GM12864 (cell line): ENCODE measurements around the gene HOXB4.
A peak's percentile ranks its signal among the peaks of the same experiment; 100 is the strongest.

Experiments used
- DNase-seq: peaks from one replicate; pipeline ENCODE4 v3.0.0-alpha.2; 2011; ENCODE audit warnings: low read depth
- H3K4me3 ChIP-seq: 2 replicates; pipeline ENCODE4 v1.5.1; 2011; ENCODE audit warnings: mild to moderate bottlenecking, low read depth, low read length, control low read depth
- TF ChIP-seq, protein P1 (sequence below): IDR thresholded peaks from 2 replicates; pipeline ENCODE4 v1.5.1; 2011; ENCODE audit warnings: low read depth, mild to moderate bottlenecking, moderate library complexity, low read length, control low read depth, inconsistent platforms; ENCODE audit errors: missing control alignments

The HOXB4 gene

DNA sequence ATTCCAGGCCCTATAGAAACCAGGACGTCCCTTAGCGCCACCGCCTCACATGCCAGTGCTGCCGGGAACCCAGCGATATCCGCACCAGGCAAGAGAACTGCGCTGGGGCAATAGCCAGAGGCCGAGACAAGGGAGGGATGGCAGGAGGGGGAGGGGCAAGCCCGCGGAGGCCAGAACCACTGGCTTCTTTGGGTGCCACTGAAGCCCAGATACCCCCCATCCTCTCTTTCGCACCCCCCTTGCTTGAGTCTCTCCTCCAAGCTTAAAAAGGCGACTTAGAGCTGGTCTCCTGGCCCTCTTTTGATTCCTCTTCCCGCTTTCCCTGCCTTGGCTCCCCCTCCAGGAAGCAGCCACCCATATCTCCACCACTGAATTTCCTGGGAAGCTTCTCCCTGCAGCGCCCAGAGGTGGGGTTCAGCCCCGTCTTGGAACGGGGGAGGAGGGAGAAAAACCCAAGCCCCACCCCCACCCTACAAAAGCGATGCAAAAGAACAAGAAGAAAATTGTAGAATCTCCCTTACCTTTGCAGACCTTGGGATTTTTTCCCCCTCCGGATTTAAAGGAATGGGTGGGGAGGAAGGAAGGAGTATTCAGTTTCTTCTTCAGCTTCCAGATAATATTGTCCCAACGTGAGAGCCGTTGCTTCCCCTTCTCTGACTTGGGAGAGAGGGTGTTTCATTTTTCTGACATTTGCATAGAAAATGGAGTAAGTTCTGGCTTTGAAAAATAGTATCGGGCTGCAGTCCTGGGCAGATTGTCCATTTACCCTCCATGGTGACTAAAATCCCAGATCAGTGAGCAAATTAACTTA is 26.0 kb upstream of the HOXB4 start:
- DNase-seq: no peak
- TF ChIP-seq, protein P1, sequence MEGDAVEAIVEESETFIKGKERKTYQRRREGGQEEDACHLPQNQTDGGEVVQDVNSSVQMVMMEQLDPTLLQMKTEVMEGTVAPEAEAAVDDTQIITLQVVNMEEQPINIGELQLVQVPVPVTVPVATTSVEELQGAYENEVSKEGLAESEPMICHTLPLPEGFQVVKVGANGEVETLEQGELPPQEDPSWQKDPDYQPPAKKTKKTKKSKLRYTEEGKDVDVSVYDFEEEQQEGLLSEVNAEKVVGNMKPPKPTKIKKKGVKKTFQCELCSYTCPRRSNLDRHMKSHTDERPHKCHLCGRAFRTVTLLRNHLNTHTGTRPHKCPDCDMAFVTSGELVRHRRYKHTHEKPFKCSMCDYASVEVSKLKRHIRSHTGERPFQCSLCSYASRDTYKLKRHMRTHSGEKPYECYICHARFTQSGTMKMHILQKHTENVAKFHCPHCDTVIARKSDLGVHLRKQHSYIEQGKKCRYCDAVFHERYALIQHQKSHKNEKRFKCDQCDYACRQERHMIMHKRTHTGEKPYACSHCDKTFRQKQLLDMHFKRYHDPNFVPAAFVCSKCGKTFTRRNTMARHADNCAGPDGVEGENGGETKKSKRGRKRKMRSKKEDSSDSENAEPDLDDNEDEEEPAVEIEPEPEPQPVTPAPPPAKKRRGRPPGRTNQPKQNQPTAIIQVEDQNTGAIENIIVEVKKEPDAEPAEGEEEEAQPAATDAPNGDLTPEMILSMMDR: no peak
- H3K4me3 ChIP-seq: no peak overlapping the region

DNA sequence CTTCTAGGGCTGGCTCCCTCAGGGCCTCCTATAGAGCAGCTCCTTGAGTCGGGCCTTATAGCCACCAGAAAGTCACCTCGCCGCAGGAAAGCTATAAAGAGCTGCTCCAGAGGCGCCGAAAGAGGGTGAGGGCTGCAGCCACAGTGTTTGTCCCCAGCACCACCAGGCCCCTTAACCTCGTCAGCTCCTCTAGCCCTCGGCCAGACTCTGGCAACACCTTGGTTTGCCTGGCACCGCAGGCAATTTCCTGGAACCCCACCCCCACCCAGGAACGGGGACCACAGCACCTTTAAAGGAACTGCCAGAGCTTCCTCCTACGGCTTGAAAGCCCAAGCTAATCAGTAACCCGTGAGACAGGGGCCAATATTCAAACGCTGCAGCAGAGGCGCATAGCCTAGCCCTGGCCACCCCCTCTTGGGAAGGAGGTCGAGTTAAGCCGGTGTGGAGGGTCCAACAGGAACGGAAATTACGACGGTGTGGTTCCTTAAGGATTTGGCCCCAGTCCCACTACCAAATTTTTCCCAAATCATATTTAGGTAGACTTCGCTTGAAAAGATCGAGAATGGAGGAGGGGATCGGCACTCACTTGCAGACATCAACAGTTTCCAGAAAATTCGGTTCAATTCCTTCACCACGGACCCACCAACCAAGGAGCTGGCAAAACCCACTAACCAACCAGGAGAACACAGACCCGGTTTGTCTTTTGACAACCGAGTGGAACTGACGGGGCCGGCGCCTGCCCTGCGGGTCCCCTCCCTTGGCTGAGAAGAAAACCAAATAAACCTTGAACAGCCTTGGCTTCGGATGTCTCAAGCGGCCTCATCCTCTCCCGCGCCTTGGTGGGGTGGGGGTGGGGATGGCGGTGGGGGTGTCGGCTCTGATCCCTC is 23.6 kb upstream of the HOXB4 start:
- H3K4me3 ChIP-seq: no peak overlapping the region
- no peak for DNase-seq

DNA sequence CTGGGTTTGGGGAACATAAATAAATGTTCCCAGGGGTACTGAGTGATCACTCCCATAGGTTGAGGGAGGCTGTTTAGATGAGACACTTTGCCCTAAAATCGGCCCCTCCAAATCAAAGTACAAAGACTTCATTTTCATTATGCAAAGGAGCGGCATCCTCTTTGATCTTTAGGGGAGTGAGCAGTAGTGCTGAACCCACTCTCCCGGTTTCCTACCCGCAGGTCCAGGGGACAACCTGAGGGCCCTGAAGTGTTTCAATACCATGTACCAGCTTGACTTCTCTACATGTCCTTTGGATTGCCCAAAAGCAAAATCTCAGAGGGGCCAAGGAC is 23.0 kb upstream of the HOXB4 start:
- DNase-seq: no peak
- no peak overlapping the region for H3K4me3 ChIP-seq

More for the DNA sequence above, 23.6 kb upstream of the HOXB4 start:
- TF ChIP-seq, protein P1: peak; percentile 3

DNA sequence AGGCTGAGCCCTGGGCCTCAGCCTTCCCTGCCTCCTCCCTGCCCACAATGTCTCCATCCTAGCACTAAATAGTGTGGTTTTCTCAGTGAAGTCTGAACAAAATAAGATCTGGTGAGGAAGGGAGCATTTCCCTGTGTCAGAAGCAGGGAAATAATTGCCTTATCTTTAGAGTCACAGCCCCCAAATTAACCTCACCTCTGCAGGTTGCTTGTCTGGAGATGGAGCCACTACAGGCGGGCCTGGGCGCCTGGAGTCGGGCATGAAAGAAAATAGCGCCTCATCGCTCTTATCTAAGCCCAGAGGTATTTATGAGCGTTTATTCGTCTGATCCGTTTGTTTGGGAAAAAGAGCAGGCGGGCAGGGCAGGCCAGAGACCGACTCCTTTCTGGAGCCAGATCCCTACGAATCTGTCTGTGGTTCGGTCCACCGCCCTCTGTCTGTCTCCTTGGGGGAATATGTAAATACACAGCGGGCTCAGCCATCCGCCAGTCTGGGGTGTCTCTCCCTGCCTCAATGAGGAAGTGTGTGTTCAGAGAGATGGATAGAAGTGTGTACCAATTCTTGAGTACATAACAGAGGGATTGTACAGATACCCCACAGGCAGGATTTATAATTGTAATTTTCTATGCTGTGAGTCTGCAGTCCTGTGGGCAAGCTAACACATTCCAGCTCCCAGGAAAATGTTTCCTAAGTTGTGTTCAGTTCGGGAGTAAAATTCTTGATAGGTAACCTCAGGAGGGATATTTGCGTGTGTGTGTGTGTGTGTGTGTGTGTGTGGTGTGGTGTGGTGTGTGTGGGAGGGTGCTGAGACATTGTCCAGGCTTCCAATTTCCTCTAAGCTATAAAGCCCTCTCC is 22.3 kb upstream of the HOXB4 start:
- DNase-seq: no peak
- TF ChIP-seq, protein P1: no peak
- no peak overlapping the region for H3K4me3 ChIP-seq

More for the DNA sequence above, 23.0 kb upstream of the HOXB4 start:
- TF ChIP-seq, protein P1: no peak

DNA sequence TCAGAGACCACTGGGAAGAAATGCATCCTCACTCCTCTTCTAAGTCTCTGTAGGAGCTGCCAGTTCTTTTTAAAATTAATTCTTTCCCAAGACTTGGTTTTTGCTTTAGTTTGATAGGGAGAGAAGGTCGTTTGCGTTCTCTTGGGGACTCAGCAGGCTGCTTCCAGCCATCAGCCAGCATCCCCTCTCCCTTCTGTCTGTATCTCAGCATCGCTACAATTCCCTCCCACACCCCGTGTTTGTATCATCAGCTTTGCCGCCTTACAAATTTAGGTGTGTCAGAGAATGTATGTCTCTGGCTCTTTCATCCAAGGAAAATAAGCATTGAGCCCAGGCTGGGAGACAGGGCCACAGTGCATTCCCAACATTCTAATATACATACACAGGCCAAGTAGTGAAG is 21.2 kb upstream of the HOXB4 start:
- DNase-seq: no peak
- TF ChIP-seq, protein P1: no peak
- H3K4me3 ChIP-seq: no peak overlapping the region

DNA sequence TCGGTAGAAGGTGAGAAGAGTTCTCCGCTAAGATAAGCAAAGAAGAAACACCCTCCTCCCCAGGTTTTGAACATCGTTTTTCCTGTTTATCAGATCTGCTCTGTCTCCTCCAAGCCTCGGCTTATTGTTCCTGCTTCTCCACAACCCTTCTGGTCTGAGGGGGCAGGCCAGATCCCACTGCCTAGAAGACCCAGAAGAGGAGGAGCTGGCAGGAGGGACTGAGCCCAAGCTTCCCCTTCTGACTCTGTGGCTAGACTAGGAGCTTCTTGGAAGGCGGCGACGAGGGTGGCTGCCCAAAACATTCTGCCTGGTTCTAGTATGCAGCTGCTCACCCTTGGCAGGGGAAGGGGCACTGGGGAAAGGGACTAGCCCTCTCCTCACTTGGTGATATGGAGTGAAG is 20.6 kb upstream of the HOXB4 start:
- TF ChIP-seq, protein P1: no peak
- no peak overlapping the region for H3K4me3 ChIP-seq
- no peak for DNase-seq
